Neural progenitor cell (in vitro differentiated cells): ENCODE measurements around the gene DPYD. TPM values are rescaled to one million over a fixed set of nuclear protein-coding genes. Genes with fewer than 3 reads are reported as not detected.

ENCODE experiments used
- DNase-seq: peaks from one replicate; pipeline ENCODE4 v3.0.0-alpha.2; 2016; ENCODE audit warnings: low spot score
- H2AFZ ChIP-seq: fragments of 200-600 bp; sonication (generic); replicated peaks from 2 replicates; pipeline ENCODE4 v1.6.1; 2016; ENCODE audit warnings: antibody characterized with exemption
- H3F3A ChIP-seq: fragments of 200-600 bp; sonication (generic); 2 replicates; pipeline ENCODE4 v1.6.1; 2016; ENCODE audit warnings: antibody characterized with exemption, low read depth
- H3K27ac ChIP-seq: fragments of 200-600 bp; sonication (generic); 2 replicates; pipeline ENCODE4 v1.5.1; 2016; ENCODE audit warnings: mild to moderate bottlenecking
- H3K27me3 ChIP-seq: fragments of 200-600 bp; sonication (generic); 2 replicates; pipeline ENCODE4 v1.6.1; 2016; ENCODE audit warnings: mild to moderate bottlenecking, moderate library complexity
- H3K36me3 ChIP-seq: fragments of 200-600 bp; sonication (generic); 2 replicates; pipeline ENCODE4 v1.5.1; 2016
- H3K4me1 ChIP-seq: fragments of 200-600 bp; sonication (generic); 2 replicates; pipeline ENCODE4 v1.6.1; 2016; ENCODE audit warnings: mixed run types
- H3K4me2 ChIP-seq: fragments of 200-600 bp; sonication (generic); 2 replicates; pipeline ENCODE4 v1.6.1; 2016
- H3K4me3 ChIP-seq: fragments of 200-600 bp; sonication (generic); 2 replicates; pipeline ENCODE4 v1.5.1; 2016
- H3K79me2 ChIP-seq: fragments of 200-600 bp; sonication (generic); 2 replicates; pipeline ENCODE4 v1.6.1; 2016; ENCODE audit warnings: low read depth
- H3K9ac ChIP-seq: fragments of 200-600 bp; sonication (generic); 2 replicates; pipeline ENCODE4 v1.6.1; 2016
- H3K9me3 ChIP-seq: fragments of 200-600 bp; sonication (generic); 2 replicates; pipeline ENCODE4 v1.5.1; 2016; ENCODE audit warnings: low read depth
- H4K20me1 ChIP-seq: fragments of 200-600 bp; sonication (generic); 2 replicates; pipeline ENCODE4 v1.6.1; 2016; ENCODE audit warnings: low read depth
- H3K27ac Mint-ChIP-seq: 3 replicates; pipeline ENCODE4 v1.8.0; 2021; ENCODE audit warnings: mixed read lengths
- H3K27me3 Mint-ChIP-seq: 2 replicates; pipeline ENCODE4 v1.8.0; 2022; ENCODE audit warnings: low read depth, mild to moderate bottlenecking, inconsistent platforms, moderate library complexity, mixed read lengths; ENCODE audit not compliant: insufficient read depth
- H3K36me3 Mint-ChIP-seq: 3 replicates; pipeline ENCODE4 v1.8.0; 2021; ENCODE audit warnings: mixed read lengths
- H3K4me1 Mint-ChIP-seq: 3 replicates; pipeline ENCODE4 v1.8.0; 2021; ENCODE audit warnings: mixed read lengths
- H3K4me3 Mint-ChIP-seq: 3 replicates; pipeline ENCODE4 v1.8.0; 2021; ENCODE audit warnings: mild to moderate bottlenecking, moderate library complexity, mixed read lengths
- H3K9me3 Mint-ChIP-seq: 3 replicates; pipeline ENCODE4 v1.8.0; 2020; ENCODE audit warnings: mixed read lengths
- CTCF ChIP-seq: fragments of 200-600 bp; sonication (generic); IDR thresholded peaks from 2 replicates; pipeline ENCODE4 v1.5.1; 2017; ENCODE audit warnings: antibody characterized with exemption, mild to moderate bottlenecking
- EZH2 ChIP-seq: fragments of 200-600 bp; sonication (generic); IDR thresholded peaks from 2 replicates; pipeline ENCODE4 v1.6.1; 2017; ENCODE audit warnings: antibody characterized with exemption, mild to moderate bottlenecking, moderate library complexity
- EZH2phosphoT487 ChIP-seq: fragments of 200-600 bp; sonication (generic); IDR thresholded peaks from 2 replicates; pipeline ENCODE4 v1.6.1; 2017; ENCODE audit warnings: antibody characterized with exemption
- total RNA-seq: library from RNA; depleted of rRNA; stranded (reverse); fragments of >200 nt; gene quantifications from 2 replicates; pipeline ENCODE4 v1.2.3, GENCODE V29; 2015; ENCODE audit warnings: low replicate concordance

Gene DPYD
- total RNA-seq, 1 donor from 2014 or later: 0.43 TPM

- Histone ChIP-seq H3K36me3 (no peaks in the 10 kb centered on the region), H3K4me3 (no peak overlapping the region), H3K27ac (no peak overlapping the region), H3K9me3 (no peaks in the 10 kb centered on the region), H3K27me3 (no peaks in the 10 kb centered on the region), H3K4me2 (no peak overlapping the region), H3F3A (no peaks in the 10 kb centered on the region), H3K4me1 (no peaks in the 10 kb centered on the region), H2AFZ (no peak overlapping the region), H3K79me2 (no peaks in the 10 kb centered on the region), H4K20me1 (no peaks in the 10 kb centered on the region), H3K9ac (no peak overlapping the region)
- peaks cover 2% of the 10 kb centered on the region for H3K27me3 Mint-ChIP-seq
- no peak overlapping the region for H3K27ac Mint-ChIP-seq
- TF ChIP-seq EZH2 (no peak), EZH2phosphoT487 (no peak), CTCF (no peak)
- peaks cover 2% of the 10 kb centered on the region for H3K36me3 Mint-ChIP-seq
- no peak overlapping the region for H3K4me3 Mint-ChIP-seq
- no peaks in the 10 kb centered on the region for H3K4me1 Mint-ChIP-seq
- no peak for DNase-seq
- no peaks in the 10 kb centered on the region for H3K9me3 Mint-ChIP-seq
Measured at GRCh38 chr1:97588772-97589171, 332.1 kb downstream of the DPYD start.

GRCh38 chr1:97581614-97582051 is 339.2 kb downstream of the DPYD start:
- no peak overlapping the region for H3K9ac ChIP-seq
- H3K36me3 Mint-ChIP-seq: no peaks in the 10 kb centered on the region

GRCh38 chr1:97577613-97578012 is 343.2 kb downstream of the DPYD start:
- no peak for DNase-seq
- H3K79me2 ChIP-seq: no peaks in the 10 kb centered on the region
- Mint-ChIP-seq H3K4me3 (no peak overlapping the region), H3K9me3 (no peaks in the 10 kb centered on the region), H3K4me1 (peaks cover 4% of the 10 kb centered on the region), H3K27me3 (peaks cover 2% of the 10 kb centered on the region), H3K27ac (no peak overlapping the region), H3K36me3 (no peaks in the 10 kb centered on the region)
- no peak overlapping the region for H3K27ac ChIP-seq
- no peak overlapping the region for H3K4me2 ChIP-seq
- no peak overlapping the region for H3K4me3 ChIP-seq
- no peaks in the 10 kb centered on the region for H3K9me3 ChIP-seq
- H3K4me1 ChIP-seq: peaks cover 8% of the 10 kb centered on the region
- no peaks in the 10 kb centered on the region for H3K36me3 ChIP-seq
- no peak overlapping the region for H2AFZ ChIP-seq
- H3K9ac ChIP-seq: no peak overlapping the region
- TF ChIP-seq EZH2phosphoT487 (no peak), EZH2 (no peak), CTCF (no peak)
- H4K20me1 ChIP-seq: no peaks in the 10 kb centered on the region
- no peaks in the 10 kb centered on the region for H3K27me3 ChIP-seq
- H3F3A ChIP-seq: no peaks in the 10 kb centered on the region

More at GRCh38 chr1:97581614-97582051, 339.2 kb downstream of the DPYD start:
- Mint-ChIP-seq H3K9me3 (no peaks in the 10 kb centered on the region), H3K27ac (no peak overlapping the region), H3K4me3 (no peak overlapping the region), H3K4me1 (peaks cover 4% of the 10 kb centered on the region), H3K27me3 (peaks cover 2% of the 10 kb centered on the region)
- Histone ChIP-seq H3K4me3 (no peak overlapping the region), H3K4me2 (no peak overlapping the region), H3F3A (no peaks in the 10 kb centered on the region), H3K36me3 (no peaks in the 10 kb centered on the region), H3K79me2 (no peaks in the 10 kb centered on the region), H2AFZ (no peak overlapping the region), H4K20me1 (no peaks in the 10 kb centered on the region), H3K27ac (no peak overlapping the region), H3K27me3 (no peaks in the 10 kb centered on the region), H3K9me3 (no peaks in the 10 kb centered on the region), H3K4me1 (peaks cover 8% of the 10 kb centered on the region)
- peak; percentile 7 for DNase-seq
- no peak for TF ChIP-seq EZH2
- TF ChIP-seq EZH2phosphoT487: no peak
- no peak for TF ChIP-seq CTCF
